Left kidney (tissue), 1 donor: Measurements from ENCODE around the gene BRD3. TPM values are rescaled to one million over a fixed set of nuclear protein-coding genes. Genes with fewer than 3 reads are reported as not detected.

ENCODE experiments used
- polyA plus RNA-seq: library from polyadenylated mRNA; unstranded; fragments of 120-200 nt; gene quantifications from one replicate; pipeline ENCODE4 v1.2.1, GENCODE V29; 2013; ENCODE audit not compliant: insufficient read length

Gene BRD3
- polyA plus RNA-seq, 1 donor, result 43.6 TPM

Other genes with a start within 250 kb of the BRD3 start
- 35.2 TPM for gene VAV2, start 75.7 kb downstream of the BRD3 start, polyA plus RNA-seq
- 21.6 TPM for gene BRD3OS, start 42.5 kb downstream of the BRD3 start, polyA plus RNA-seq
- 35.9 TPM for gene WDR5, start 68.1 kb upstream of the BRD3 start, polyA plus RNA-seq
- gene RNU6ATAC, start 96.5 kb upstream of the BRD3 start, polyA plus RNA-seq, result not detected